HG03060 (cell line): ENCODE results near the gene SMC1A.
"Not testable (repeated sequence)": the region's sequence is repeated elsewhere in the genome, so short reads cannot be mapped to it uniquely, and the experiment has no call there.

Experiments
- ATAC-seq: cut with Tn5 transposase; IDR thresholded peaks from one replicate; pipeline ENCODE4 v1.9.1; 2021; ENCODE audit warnings: low read depth, moderate number of reproducible peaks; ENCODE audit not compliant: unreplicated experiment

Gene SMC1A

DNA sequence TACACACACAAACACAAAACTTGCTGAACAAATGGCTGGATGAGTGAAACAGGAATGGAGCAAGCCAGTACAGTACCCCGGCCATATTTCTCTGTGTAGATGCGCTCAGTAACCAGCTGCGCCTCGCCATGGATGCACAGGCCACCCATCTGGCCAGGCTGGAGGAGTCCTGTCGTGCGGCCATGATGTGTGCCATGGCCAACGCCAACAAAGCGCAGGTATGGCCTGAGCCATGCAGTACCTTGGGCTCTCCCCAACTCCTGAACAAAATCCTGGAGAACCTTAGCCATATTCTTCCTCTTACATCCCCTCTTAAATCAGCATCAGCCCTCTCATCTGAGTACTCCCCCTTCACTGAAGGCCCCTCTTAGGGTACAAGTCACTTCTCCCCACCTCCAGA, 7.3 kb upstream of the SMC1A start:
- no peak for ATAC-seq

DNA sequence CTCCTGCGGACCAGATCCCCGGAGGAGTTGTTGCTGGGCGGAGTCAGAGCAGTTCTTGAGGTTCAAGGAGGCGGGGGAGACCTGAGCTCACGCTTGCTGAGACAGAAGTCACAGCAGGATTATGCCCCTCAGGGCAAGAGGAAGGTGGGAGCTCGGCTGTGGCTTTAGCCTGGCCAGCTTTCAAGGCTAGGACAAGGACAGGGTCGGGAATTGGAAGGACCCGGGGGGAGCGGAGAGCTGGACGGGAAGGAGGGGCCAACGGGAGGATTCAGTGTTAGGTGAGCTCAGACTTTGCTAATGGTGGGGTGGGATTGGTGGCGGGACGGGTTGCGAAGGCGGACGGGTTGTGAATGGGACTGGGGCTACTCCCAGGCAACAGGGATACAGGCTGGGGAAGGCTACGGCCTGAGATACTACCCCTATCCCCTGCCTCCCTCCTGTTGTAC, 430 bp upstream of the SMC1A start, which contains the start of gene RIBC1:
Gene RIBC1 (plus strand): TSS at position 13 of the 446 bp plus-strand sequence. CDS start 3,404 bp downstream, outside the sequence.
- no peak for ATAC-seq

DNA sequence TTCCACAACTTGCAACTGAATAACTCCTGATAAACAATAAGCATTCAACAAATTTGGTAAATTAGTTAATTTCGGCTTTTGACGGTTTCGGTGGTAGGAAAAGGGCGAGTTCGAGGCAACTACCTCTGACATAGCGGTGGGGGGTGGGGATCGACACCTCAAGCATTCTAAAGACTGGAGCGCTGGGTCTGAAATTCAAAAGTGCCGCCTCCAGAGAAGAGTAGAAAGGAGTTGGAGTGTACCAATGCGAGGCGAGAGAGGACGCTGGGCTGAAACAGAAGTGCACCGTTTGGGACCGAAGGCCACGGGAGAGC, 725 bp downstream of the SMC1A start:
- ATAC-seq: no peak

DNA sequence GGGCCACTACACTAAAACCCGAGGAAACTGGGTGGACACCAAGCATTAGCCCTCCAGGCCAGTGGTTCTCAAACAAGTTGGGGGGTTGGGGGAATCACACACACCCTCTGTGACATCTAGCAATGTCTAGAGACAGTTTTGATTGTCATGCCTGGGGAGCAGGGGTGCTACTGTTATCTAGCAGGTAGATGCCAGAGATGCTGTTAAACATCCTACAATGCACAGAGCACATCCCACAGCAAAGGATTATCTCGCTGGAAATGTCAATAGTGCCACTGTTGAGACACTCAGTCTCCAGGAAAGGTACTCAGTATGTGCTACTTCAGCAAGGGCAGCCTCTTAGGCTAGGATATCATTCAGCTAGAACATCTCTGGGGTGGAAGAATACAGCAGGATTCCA, 1.3 kb downstream of the SMC1A start:
- ATAC-seq: no peak

DNA sequence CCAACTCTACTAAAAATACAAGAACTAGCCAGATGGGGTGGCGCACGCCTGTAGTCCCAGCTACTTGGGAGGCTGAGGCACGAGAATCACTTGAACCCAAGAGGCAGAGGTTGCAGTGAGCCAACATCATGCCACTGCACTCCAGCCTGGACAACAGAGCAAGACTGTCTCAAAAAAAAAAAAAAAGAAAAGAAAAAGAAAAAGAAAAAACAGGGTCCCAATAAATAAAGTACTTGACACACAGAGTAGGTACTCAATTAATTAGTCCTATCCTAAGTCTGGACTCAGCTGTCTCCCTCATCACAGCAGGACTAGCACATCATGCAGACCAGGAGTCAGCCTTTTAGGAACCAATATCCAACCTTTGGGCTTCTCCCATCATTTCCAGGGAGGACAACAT, 2.1 kb downstream of the SMC1A start:
- ATAC-seq: not testable (repeated sequence)

DNA sequence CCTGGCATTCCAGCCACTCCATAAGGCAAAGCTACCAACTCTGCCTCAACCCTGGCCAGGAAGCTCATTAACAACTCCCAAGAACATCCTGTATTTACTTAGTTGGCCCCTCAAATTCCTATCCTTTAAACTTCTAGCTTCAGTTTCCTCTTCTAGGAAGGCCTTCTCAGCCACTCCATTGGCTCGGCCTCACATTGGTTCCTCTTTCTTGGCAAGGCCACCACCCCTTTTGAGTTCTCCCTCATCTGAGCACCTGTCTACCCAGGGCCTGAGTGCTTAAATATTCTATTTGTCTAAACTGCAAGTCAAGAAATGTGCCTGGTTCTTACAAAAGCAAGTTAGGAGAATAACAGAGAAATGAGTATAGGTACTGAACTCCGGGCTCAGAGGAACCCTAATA, 10.0 kb downstream of the SMC1A start:
- no peak for ATAC-seq

DNA sequence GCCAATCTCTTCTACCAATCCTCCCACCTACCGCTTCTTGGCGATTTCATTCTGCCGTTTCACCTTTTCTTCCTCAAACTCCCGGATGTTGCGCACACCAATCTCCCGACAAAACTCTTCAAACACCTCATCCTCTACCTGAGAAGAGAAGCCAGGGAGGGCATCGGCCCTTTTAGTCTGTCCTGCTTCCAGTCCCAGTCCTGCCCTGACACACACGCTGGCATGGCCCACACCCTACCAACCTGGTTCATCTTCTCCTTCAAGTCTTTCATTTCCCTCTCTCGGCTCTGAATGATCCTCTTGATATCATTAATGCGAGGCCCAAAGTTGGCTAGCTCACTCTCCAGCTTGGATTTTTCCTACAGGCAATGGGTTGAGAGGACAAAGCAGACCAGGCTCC, 18.9 kb downstream of the SMC1A start:
- ATAC-seq: no peak

DNA sequence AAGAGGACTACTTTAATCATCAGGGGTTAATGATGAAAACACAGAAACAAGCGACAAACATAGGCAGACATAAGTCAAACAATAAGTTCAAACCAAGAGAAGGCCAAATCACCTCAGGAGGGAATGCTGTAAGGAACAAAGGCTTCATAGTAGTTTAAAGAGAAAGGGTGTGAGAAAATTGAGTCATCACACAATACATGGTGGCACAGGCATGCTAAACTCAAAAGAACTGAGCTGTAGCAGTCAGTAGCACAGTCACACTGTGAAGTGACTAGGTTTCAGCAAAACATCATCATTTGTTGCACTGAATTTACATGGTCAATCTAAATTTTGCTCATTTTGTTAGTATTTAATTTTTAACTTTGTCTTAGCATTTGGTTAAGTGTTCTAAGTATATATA, 24.2 kb downstream of the SMC1A start:
- no peak for ATAC-seq

DNA sequence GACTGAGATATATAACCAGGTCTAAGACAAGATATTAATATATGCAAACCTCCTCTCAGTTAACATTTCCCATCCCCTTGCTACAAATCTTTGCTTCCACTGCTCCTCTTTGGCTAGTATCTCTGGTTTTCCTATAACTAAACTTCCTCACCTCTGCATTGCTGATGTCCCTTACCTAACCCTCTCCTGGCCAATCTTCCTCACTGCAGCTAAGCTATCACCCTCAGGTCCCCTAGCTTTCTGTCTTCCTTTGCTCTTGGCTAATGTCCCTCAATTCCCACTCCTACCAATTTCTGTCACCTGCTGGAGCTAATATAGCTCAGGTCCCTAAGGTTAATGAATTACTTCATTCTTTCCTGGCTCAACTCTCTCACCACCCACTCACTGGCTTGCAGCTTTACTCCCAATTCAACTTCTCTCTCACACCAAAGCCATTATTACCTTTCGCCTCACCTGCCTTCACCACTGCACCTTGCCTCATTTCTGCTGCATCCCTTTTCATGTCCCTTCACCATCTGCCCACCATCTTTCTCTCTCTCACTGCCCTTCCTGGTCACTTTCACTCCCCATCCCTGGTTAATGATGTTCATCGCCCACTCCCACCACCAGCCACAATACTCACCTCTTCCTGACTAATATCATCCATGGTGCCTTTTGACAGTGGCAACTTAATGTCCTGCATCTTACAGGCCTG, 26.7 kb downstream of the SMC1A start:
- ATAC-seq: no peak

DNA sequence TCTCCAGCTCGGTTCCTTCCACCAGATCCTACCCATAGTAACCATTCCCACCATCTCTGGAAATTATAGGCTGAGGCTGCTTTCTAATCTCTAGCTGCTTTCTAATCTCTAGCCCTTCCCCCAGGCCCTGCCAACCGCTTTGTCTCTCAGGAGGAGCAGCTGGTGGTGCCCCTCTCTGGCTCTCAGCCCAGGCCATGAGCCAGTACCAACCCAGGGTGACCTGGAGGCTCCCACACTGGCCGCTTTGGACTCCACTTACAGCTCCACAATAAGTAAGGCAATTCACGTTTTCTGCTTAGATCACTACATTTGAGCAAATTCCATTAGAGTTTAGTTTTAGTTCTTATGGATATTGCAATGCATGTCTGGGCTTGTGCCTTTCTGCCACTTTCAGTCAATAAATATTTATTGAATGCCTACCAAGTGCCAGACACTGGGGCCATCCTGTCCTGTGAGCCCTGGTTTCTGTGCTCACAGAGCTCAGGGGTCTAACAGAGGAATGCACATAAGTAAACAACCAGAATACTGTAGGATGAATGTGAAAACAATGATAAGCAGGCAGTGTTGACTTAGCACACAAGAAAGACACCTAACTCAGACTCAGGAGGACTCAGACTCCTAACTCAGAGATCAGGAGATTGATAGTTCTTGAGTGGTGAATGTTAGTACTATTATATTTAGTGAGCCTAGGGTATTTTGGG, 38.9 kb downstream of the SMC1A start:
- ATAC-seq: no peak

DNA sequence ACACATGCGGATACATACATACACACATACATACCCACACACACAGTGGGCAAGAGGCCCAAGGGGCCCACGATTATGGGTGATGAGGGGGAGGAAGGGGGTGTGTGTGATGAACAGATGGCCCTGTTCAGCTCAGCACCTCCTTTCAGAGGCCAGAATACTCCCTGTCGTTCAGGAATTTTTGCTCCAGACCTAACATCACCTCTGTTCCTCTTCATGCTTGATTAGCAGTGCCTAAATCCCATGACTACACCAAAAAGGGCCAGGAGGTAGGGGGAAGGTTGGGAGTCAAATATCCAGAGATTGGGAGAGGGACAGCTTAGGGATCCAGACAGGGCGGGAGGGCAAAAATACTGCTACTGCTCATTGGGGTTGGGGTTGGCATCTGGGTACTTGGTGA, 42.7 kb downstream of the SMC1A start:
- ATAC-seq: no peak

DNA sequence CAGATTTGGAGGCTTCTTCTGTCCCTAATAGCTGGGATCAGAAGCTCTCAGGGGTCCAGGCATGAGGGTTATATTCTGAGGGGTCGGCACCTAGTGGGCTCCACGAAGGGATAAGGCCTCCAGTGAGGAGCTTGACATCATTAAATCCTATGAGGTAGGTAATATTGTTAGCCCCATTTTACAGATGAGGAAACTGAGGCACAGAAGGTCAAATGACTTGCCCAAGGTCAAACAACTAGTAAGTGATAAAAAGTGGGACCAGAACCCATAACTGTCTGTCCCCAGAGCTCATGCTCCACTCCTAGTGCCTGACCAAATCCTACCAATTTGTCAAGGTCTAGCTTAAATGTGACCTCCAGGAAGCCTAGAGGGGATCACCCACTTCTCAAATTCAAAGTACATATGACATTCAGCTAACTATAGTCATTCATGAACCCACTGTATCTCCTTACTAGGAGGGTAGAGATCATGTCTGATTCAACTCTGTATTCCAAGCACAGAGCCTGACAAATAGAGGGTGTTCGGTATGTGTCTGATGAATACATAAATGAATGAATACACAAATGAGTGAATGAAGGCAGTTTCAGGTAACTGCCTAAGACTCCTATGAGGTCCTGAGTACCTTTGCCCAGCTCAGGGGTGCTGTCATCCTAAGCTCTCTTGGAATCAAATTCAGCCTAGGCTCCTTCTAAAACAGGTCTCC, 43.3 kb downstream of the SMC1A start:
- ATAC-seq: no peak

DNA sequence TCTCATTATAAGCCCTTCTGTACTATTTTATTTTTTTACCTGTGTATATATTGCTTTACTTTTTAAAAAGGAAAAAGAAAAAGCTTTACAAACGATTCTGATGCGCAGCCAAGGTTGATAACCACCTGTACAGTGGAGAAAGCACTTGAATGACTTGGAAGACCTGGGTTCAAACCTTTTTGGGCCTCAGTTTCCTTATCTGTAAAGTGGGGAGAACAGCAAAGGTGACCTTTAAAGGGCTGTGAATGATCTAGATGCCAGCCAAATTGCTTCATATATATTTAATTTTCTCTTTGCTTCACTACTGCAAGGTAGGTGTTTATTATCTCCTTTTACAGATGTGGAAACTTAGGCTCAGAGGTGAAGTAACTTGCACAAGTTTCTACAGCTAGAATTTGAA, 45.0 kb downstream of the SMC1A start:
- ATAC-seq: no peak

DNA sequence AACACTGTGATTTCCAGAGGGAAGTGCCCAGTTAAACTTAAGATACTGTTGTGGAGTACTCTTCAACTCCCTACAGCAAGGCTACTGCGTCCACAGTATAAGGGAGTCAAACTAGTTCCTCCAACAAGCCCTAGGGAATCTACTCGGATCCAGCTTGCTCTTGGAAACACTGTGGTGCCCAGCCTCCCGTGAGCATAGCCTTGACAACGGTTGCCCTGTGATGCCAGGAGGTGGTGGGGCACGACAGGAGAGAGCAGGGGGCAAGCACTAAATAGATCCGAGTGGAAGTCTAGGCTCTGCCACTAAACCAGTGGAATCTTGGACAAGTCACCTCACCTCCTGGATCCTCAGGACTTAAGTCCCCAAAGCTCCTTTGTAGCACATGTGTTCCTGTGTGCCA, 45.6 kb downstream of the SMC1A start:
- ATAC-seq: no peak

DNA sequence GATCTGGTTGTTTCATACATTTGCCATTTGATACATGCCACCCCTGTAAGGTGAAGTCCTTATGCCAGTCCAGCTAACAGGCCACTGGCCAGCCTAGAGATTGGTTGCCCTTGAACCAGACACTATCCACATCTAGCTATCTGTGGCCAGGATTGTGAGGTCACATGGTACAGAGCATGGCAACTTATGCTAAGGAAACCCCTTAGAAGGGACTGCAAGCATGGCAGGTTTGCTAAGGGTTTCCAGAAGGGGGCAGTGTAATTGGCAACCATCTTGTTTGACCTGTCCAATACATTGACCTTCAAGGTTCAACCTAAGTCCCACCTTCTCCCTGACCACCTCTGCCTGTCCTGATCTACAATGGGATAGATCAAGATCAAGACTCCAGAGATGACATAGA, 47.5 kb downstream of the SMC1A start:
- no peak for ATAC-seq

DNA sequence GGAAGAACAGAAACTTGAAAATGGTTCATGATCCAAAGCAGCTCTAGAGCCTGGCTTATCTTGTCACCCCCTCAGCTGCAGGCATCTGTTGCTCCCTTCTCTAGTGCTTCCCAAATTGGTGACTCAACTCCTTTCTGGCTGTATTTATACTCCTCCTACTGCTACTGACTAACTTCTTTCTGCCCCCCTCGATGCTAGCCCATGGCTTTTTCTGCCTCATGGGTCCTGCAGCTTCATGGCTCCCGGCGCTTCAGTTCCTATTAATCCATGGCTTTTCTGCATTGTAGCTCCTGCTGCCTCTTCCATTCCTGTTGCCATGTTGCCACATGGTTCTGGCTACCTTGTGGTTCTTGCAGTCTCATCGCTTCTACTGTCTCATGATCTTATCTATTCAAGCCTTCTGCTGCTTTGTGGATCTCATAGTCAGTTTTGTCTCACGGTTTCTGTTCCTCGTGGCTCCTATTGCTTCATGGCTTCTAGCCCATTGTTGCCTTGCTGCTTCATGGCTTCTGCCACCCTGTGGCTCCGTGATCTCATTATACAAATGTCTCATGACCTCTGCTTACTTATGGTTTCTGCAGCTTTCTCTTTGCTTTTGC, 48.1 kb downstream of the SMC1A start:
- ATAC-seq: no peak

DNA sequence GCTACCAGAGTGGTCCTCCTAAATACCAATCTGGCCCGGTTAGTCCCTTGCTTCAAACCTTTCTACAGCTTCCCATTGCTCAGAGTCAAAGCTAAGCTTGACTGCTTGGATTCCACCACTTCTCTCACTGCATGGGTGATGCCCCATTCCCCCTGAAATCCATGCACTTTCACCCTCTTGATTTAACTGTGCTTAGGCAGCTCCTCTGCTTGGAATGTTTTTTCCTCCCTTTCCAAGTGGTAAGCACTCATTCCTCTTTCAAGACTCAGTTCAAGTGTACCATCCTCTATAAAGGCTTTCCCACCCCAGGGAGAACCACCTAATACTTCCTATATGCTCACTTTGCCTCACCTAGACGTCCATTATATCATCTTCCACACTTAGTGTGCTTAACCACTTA, 49.1 kb downstream of the SMC1A start:
- no peak for ATAC-seq

DNA sequence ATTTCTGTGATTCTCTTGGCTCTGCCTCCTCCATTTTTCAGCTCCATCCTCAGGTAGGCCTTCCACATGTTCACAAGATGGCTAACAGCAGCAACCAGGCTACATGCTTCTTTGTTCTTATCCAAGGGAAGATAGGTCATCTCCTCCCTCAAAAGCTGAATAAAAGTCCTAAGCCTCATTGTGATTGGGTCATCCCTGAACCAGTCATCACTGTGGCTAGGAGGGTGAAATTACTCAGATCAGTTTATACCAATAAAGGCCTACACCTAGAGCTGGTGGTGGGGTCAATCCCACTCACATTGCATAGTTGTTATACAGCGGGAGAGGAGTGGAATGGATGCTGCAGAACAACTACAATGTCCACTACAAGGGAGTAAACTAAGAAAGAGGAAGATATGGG, 56.0 kb downstream of the SMC1A start:
- ATAC-seq: not testable (repeated sequence)

DNA sequence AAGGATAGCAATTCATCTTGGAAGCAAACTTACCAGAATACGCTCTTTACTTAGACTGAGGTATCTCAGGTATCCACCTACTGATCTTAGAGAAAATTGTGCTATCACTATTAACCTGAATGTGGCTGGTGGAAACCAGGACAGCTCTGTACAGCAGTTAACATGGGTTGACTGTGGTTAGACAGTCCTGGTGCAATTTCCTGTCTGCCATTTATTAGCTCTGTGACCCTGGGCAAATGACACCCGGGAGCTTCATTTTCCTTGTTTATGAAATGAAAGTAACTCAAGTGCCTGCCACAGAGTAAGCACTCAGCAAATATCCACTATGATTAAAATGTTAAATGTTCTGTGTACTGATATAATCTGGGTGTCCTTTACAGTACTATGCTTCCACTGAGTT, 60.0 kb downstream of the SMC1A start:
- ATAC-seq: no peak

DNA sequence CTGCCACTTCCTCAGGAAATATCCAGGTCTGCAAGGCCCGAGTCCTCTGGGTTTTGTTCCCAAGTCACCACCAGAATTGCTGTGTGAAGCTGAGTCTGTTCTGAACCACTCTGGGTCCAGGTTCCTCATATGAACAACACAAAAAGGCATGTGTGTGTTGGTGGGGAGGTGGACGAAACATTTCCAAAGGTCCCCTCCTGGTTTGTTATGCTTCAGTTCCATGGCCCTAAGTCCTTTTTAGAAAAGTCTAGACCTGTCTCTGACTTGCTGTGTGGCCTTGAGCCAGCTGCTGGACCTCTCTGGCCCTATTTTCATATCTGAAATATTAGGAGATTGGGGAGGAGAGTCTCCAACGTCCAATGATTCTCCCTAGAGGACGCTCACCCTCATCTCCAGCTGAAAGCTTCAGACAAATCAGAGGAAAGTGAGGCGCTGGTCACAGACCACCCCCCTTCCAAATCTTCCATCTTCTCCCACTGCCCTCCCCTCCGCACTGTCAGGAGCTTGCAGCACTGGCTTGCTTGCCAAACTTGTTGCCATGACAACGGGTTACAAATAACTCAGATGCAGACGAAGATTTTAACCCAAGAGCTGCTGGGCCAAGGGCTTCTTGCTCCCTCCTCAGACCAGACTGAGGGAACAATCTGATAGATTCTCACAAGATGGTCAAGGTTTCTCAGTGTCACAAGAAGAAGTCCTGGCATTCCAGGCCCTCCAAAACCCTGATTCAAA, 64.5 kb downstream of the SMC1A start:
- ATAC-seq: no peak

DNA sequence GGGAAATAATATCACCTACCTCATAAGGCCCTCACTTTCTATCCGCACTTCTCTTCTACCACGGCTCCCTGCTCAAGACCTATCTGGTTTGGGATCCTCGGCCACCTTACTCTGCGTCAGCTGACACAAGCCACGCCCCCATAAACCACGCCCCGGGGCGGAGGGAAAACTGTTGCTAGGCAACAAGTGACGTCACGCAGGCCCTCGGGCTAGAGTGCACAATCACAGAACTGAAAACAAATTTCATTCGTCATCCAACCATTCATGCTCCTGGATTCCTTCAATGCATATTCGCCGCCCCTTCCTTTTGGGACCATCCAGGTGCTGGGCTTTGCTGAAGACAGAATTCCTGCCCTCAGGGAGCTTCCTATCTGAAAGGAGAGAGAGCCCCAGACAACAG, 66.3 kb downstream of the SMC1A start:
- no peak for ATAC-seq
